HG02610 (cell line): Measurements from ENCODE around the gene HEBP1.

ENCODE experiments used
- ATAC-seq: cut with Tn5 transposase; IDR thresholded peaks from one replicate; pipeline ENCODE4 v1.9.1; 2021; ENCODE audit warnings: mild to moderate bottlenecking, moderate library complexity; ENCODE audit not compliant: unreplicated experiment

HEBP1 gene

DNA sequence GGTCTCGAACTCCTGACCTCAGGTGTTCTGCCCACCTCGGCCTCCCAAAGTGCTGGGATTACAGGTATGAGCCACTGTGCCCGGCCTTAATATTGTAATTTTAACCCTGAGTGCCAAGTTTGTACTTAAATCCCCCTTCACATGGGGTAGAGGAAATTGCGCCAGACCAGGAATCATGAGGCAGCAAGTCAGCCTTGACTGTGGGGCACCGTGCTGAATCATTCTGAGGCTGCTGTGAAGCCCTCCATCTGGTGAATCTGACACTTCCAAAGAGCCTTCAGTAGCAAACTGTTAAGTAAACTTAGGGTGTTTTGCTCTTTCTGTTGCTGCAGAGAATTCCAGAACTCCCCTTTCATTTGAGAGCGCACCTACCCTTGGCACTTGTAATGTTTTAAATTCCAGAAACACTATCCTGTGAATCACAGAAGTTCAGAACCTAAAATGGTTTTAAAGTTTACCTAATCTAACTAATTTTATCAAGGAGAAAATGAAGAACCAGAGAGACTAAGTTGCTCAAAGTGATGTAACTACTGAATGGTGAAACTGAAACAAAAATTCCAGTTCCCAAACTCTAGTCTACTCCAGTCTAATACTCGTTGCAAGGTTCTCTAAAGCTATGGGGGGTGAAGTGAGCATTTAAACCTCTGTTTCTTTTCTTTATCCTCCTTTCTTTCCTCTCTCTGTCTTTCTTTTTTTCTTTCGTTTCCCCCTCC, 7.5 kb downstream of the HEBP1 start:
- ATAC-seq = no peak

DNA sequence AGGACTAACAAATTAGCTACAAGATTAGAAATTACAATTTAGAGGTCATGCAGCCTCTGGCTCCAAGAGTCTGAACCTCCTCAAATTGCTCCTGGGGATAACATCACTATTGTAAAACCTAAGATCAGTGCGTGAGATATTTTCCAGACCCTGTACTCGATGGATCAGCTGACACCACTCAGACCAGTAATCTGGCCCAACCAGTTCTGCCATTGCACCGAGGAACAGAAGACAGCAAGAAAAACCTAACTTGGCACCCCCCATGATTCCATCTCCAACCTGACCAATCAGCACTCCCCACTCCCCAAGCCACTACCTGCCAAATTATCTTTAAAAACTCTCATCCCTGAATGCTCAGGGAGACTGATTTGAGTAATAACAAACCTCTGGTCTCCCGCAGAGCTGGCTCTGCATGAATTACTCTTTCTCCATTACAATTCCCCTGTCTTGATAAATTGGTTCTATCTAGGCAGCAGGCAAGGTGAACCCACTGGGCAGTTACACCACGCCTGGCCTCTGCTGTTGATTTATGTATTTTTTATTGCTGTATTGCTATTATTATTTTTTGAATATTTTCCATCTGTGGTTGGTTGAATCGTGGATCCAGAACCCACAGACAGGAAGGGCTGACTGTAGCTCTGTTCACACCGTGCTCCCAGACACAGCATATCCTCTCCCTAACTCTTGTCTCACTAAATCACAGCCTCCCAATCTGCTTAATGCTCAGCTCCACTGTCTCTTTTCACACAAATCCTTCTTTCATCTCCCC, 9.2 kb downstream of the HEBP1 start:
- ATAC-seq = no peak

DNA sequence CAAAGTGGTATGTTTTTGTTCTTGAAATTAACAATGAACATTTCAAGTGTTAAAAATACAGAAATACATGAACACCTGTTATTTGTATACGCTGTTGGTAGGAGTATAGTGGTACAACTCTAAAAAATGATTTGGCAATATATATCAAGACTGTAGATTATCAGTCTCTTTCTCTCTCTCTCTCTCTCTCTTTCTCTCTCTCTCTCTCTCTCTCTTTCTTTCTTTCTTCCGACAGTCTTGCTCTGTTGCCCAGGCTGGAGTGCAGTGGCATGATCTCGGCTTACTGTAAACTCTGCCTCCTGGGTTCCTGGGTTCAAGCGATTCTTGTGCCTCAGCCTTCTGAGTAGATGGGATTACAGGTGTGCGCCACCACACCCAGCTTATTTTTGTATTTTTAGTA, 12.6 kb downstream of the HEBP1 start:
- ATAC-seq = no peak

DNA sequence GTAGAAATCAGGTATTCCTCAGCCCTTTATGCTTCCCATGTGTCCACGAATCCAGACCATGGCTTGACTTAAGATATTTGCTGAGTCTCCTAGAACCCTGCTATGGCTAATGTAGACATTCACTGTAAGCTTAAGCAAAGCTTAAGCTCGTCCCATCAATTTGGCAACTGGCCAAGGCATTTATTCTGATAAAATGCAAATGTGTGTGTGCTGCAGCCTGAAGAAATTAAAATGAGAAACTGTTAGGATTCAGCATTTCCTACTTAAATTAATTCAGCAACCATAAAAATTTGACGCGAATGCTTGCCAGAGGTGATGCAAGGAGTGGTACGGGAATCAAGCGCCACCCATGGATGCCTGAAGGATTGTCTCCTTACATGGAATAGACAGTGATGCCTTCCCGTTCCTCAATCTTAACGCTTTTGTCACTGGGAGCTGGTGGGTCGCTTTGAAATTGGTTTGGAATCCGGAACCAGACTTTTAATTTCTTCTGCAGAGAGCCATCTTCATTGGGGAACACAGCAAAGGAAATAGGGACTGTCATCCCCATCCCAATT, 13.2 kb downstream of the HEBP1 start:
- ATAC-seq = no peak

DNA sequence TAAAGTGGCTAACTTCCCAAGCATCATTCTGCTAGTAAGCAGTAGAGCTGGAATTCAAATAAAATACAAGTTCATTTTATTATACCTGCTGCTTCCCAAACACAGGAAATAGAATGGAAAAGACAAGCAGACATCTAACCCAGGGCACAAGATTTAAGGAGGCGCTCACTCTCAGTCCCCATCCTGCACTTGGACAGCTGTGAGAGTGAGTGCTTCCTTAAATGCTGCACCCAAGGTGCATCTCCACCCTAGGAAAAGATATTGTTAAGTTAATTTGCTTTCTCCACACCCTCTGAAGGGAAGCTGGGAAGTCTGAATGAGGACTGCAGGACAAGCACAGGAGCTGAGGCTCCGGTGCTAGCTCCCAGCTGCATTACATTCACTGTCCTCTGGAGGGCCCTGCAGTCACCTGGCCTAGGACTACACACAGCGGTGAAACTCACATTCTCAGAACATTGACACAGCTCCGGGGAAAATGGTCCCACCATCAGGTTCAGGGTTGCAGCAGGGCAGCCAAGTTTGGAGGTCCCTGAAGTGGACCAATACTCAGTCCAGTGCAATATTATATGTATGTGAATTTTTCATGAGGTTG, 14.2 kb downstream of the HEBP1 start:
- no peak for ATAC-seq

DNA sequence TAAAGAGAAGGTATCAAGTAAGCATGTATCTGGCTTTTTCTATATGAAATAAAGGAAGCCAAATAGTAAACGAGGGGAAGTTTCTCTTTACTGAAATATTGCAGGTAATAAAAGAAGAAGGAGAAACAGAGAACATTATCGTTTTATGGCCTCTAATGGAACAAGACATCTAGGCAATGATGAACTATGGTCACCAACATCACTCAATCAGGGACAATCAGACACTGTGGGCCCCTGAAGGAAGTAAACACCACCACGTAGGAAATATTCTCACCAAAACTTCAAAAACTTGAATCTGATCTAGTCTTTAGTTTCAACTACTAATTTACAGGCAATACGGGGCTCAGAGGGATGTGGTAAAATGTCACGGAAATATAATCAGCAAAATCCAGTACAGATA, 15.9 kb downstream of the HEBP1 start:
- ATAC-seq = no peak

DNA sequence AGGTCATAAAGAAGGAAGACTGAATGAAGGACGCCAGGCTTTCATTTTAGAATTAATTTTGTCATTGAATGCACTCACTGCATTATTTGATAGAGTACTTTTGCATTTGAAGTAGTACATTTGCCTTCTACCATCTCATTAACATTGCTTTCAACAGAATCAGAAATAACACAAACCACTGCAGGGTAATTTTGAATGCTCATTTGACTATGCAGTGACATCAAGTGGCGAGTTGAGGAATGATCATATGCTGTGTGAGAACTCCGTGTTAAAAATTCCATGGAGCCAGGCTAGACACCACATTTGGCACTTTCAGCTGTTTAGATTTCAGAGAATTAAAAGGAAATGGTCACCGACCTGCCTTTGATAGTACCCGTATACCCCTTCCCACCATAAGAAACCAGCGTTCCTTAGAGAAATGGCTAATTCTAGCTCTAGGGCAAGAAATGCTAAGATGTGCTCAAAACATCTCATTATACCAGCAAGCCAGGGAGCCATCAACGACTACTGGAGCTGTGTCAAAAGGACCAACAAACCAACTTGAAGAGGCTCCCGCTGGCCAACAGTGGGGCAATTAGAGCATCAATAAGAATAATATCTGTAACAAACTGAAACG, 16.5 kb downstream of the HEBP1 start:
- no peak for ATAC-seq

DNA sequence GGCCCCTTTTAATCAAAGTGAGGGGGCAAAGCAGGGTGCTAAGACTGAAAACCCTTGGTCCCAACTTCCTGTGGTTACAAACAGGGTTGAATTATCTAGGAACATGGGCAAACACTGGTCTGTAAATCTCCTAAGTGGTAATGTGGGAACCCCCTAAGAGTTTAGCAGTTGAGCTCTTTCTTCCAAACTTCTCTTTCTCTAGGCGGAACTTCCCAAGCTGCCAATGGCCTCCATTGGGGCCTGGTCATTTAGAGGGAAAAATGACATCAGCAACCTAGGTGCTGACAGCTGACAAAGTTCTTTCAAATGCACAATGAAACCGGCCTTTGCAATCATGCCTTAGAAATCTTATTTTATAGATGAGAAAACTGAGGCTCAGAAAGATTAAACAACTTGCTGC, 17.7 kb downstream of the HEBP1 start:
- ATAC-seq = no peak

DNA sequence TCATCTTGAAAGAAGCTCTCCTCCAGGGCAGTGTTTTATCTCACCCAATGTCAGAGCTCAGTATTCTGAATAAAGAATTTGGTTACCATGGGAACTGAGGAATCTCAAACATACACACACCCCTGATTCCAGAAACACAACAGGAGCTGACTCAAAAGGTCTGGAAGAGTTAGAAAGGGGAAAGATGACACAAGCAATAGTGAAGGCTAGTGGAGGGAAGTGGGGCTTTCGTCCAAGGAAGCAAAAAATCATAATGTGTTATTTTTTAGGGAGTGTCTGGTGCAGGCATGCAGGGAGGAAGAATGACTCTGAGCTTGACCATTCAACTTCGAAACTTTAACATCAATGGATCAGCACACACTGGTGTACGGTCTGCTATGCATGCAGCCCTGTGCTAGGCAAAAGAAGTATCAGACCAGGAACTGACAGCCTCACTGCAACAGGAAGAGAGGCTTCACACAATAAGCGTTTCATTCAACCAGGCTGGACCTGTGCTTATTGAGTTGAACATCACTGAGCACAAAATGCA, 20.3 kb downstream of the HEBP1 start:
- no peak for ATAC-seq

DNA sequence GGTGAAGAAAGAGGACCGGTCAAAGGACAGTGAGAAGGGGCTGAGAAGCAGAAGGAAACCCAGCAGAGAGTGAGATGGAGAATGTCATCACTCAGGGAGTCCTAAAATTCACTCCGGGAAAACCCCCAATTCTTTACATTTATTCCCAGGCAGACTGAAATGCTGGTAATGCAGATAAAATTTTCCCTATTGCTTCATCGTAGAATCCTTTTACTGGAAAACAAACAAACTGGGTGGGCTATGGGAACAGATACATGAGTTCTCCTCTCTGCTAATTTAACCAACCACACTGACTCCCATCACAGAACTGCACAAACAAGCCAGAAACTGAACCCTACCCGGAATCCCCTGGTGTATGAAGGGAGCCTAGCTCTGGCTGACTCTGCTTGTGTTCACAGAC, 20.9 kb downstream of the HEBP1 start:
- no peak for ATAC-seq

DNA sequence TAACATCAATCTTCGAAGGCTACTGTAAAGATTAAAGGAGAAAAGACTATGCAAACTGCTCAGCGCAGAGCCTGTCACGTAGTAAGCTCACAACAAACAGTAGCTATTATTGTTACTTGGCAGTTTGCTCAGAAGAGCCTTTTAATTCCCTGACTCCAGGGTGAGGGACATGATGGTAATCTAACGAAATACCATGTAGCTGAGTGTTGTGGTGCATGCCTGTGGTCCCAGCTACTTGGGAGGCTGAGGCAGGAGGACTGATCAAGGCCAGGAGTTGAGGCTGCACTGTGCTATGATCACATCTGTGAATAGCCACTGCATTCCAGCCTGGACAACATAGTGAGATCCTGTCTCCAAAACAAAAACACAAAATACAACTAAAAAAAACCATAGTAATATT, 22.8 kb downstream of the HEBP1 start:
- no peak for ATAC-seq

DNA sequence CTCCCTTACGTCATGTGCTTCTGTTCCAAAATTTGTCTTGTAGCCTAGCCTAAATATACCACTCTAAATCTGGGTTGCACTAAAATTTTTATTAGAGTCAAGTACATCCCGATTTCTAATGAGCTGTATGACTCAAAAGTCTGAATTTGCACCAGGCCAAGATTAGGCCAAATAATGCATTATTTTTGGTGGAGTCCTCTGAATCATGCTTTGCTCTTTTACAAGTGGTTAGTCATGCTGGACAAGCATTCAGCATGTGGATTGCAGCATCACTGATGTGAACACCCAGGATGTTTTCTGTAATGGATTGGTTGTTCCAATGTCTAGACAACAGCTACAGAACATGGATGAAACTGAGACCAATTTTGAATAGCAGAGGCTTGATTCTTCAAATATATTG, 23.7 kb downstream of the HEBP1 start:
- ATAC-seq = no peak

DNA sequence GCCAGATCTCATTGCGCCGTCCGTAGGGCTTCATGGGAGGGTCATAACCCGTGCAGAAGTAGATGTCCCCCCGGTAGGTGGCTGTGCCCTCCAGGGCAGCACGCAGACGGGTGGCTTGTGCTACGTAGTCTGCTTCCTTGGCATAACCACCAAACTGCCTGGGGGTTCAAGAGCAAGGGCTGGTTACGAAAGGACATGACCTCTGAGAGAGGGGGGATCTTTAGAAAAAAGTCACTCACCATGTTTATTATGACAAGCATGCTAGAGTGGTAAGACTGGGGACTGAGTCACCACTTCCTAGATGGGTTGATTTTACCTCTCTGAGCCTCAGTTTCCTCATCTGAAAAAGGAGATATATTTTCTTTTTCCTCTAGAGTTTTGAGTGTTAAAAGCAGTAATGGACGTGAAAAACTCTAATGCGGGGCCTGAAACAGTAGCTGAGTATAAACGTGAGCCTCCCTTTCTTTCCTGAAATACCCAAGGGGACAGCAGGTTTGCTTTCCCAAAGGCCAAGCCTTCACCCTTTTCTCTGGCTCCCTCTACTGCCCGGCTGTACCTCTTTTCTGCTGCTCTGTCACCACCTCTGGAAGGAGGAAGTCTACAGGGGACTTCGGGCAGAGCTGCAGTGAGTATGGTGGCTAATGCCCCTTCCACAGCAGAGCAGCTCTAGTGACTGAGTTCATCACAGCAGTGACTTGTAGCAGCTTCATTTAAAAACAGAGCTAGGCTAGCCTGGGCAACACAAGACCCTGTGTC, 24.6 kb downstream of the HEBP1 start:
- no peak for ATAC-seq

DNA sequence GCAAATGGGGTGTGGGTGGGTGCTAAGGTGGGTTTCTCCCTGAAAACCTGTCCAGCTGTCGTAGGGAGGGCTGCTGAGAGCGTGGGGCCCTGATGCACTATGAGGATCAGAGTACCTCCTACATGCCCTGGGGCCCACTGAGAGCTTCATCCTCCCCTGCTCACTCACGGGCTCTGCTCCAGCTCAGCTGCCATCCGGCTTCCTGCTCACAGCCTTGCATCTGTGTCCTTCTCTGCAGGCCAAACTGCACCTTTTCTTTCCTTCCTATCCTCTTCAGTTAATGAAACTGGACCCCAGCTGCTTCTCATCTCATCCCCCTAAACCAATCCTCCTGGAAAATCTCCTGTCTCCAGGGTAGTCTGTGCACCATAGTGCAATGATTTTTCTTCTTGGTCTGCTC, 25.9 kb downstream of the HEBP1 start:
- ATAC-seq = no peak

DNA sequence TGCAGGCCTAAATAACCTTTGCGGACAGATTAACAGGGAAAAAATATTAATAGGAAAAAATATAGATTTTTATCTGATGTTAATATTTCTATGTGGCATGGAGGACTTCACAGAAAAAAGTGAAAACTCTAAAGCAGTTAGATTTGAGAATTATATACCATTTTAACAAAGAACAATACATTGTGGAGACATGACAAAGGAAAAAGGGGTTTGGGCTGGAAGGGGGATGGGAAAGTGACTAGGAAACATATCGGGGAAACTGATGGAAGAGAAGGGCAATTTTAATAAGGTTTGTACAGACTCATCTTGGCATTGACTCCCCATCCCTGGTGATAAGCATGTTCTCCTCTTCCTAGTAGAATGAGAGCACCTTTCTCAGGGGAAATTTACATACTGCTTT, 27.0 kb downstream of the HEBP1 start:
- no peak for ATAC-seq

DNA sequence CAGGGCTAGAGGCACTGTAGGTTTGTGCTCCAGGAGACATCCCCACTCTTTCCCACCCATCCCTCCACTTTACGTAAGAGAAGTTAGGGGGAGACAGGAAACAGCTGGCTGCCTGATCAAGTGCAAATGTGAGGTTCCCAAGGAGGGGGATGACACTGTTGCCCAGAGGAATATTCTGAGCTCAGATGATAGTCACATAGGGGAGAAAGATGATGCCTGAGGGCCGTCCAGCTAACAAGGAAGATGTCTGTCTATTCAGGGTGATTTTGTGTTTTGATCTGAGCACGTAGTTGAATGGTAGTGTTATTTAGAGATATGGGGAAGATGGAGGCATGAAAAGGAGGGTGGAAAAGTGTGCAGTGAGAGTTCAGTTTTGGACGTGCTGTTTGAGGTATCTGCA, 34.2 kb downstream of the HEBP1 start:
- ATAC-seq = no peak

DNA sequence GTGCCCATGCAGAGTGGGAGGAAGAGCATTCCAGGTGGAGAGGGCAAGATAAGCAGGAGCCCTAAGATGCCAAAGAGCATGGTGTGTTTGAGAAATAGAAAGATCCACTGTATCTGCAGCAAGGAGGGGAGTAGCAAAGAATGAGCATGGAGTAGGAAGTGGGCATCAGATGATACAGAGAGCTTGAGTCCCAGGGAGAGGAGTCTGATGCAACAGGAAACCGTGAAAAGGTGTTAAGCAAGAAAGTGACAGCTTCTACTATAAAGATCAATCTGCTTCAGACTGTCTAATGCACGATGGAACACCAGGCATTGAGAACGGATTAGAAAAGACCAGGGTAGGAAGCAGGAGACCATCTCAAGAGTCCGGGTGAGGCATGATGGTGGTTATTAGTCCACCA, 35.8 kb downstream of the HEBP1 start:
- ATAC-seq = no peak

DNA sequence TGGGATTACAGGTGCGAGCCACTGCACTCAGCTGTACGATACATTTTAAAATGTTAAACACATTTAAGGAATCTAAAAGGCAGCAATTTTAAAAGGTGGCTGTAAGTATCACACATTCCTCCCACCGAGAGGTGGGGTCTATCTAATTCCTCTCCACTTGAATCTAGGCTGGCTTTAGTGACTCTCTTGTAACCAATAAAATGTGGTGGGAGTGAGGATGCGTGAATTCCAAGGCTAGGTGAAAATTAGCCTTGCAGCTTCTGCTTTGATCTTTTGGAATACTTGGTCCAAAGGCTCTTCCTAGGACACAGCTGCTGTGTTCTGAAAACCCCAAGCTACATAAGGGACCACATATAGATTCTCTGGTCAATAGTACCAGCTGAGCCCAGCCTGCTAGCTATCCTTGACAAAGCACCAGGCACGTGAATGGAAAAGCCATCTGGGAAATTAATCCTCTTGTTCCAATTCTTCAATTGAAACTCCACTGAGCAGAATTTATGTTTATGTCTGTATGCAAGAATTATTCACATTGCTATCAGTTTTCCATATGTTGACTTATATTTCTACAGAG, 39.3 kb downstream of the HEBP1 start:
- no peak for ATAC-seq

DNA sequence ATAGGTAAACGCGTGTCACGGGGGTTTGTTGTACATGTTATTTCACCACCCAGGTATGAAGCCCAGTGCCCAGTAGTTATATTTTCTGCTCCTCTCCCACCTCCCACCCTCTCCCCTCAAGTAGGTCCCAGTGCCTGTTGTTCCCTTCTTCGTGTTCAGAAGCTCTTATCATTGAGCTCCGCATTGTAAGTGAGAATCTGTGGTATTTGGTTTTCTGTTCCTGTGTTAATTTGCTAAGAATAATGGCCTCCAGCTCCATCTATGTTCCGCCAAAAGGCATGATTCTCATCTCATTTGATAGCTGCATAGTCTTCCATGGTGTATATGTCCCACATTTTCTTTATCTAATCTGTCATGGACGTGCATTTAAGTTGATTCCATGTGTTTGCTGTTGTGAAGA, 41.2 kb downstream of the HEBP1 start:
- ATAC-seq = no peak
